HTERT RPE-1 (cell line): ENCODE measurements around the gene ALS2CL.

Experiments used
- in situ Hi-C: fragments of 300-500 bp; cut with MboI; formaldehyde crosslinking; loops from 4 replicates; pipeline ENCODE4 v1.14.3; 2020; ENCODE audit warnings: low sequenced_read_pairs

Gene ALS2CL

DNA sequence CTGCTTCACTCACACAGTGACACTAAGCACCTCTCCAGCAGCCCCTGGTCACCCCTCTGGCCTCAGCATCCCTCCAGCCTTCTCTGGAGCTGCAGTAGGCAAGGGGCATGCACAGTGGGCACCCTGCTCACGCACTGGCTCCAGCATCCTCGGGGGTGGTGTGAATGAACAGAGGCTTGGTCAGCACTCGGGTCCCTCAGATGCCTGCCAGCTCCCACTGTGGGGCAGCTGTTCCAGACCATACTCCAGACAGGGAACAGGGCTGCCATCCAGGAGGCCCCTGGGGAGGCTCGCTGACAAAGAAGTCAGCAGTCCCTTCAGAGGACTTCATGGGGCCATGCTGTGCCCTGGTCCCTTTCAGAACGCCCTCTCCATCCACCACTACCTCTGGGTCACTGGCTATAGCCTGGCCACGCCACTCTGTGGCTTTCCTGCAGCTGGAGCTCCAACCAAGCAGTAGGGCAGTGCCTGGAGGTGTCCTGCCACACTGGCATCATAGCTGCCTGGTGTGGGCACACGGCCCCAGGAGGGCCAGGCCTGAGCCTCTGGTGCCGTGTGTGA is 26.3 kb downstream of the ALS2CL start:
- in situ Hi-C loops: no loop called here

GRCh38 chr3:46666453-46666845 is 27.0 kb downstream of the ALS2CL start:
- in situ Hi-C loops: no loop called here

- in situ Hi-C loops: no loop called here
Observed at GRCh38 chr3:46665763-46666452, 27.6 kb downstream of the ALS2CL start.

DNA sequence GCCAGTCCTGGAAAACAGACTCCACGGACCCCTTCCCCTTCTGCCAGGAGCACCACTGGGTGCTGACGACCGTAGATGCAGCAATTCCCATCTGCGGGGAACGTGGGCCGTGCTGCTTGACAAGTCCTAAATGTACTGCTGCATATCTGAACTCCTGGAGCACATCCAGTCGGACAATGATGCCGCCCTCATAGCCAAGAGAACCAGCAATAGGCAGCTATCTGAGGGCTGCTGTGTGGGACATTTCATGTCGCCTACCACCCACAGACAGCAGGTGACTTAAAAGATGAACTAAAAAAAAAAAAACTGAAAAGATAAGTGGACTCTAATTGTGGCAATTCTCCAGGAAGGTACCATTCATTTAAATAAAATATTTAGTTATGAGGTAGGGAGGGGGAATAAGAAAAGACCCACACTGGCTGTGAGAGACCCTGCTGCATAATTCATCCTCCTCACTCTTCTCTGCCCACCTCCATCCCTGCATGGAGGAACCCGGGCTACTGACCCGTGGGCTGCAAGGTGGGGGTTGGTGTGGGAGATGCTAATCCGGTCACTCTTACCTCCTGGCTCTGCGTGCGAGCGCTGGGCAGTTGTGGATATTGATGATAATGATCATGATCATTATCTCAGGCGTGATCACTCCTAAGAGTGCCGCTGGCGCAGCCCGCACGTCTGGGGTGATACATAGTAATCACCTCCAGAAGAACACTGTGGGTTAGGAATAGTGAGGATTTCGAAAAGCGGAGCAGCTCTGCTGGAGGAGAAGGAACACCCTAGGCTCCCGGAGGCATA is 28.3 kb downstream of the ALS2CL start:
- in situ Hi-C loops: no loop called here

DNA sequence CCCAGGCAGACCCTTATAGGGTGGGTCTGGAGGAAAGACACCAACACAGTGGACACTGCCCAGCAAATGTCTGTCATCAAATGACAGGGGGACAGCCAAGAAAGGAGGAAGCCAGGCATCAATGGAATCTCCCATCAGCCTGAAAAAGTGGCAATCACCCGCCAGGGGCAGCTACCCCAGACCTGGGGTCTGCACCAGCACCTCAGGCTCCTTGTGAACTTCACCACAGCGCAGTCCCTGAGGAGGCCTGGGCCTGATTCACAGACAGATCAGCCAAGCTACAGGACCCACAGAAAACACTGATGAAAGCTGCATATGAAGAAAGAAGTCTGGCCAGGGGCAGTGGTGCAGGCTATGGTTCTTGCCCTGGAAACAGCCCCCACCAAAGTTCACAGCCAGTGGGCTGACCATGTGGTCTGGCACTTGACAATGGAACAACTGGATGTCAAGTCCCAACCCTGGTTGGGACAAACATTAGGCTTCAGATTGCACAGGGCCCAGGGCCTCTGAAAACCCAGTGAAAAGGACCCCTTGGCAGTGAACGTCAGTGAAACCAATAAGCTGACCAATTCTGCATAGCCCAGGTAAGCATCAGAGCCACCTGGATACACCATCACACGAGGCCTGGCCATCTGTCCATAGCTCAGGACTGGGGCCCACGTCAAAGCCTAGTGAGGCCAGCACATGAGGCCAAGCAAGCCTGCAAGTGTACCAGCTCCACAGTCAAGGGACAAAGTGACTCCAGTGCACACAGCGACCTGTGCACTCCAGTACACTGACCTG is 29.1 kb downstream of the ALS2CL start:
- in situ Hi-C loops: no loop called here

GRCh38 chr3:46663591-46664135 is 29.8 kb downstream of the ALS2CL start:
- in situ Hi-C loops: no loop called here

DNA sequence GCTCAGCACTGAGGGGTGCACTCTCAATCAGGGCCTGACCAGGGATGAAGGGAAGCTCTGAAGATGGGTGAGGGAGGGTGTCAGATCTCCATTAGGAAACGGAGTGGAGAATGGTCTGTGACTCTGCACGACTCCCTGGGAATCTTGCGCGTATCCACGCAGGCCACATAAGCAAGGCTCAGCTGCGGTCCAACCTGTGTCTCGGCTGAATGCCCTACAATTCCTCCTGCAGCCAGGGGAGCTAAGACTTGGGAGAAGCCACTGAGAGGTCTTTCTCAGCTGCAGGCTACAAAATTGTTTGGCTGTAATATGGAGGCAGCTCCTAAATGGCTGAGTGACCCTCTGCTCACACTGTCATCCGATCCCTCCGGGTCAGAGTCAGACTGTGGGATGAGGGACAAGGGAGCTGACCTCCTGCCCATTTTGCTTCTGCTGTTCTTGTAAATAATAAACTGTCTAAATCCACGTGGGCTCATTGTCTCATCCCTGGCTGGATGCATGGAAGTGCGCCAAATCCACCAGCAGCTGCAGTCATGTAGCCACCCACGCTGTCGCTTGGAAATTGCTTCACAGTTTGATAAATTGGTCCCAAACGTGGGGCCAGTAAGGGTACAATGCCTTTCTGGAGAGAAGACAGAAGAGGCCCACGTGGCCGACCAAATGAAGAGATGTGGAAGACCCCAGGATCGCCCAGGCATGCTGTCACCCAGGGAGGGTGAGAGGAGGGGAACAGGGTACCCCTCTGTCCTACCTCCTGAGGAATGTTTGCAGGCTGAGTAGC is 30.5 kb downstream of the ALS2CL start:
- in situ Hi-C loops: no loop called here

DNA sequence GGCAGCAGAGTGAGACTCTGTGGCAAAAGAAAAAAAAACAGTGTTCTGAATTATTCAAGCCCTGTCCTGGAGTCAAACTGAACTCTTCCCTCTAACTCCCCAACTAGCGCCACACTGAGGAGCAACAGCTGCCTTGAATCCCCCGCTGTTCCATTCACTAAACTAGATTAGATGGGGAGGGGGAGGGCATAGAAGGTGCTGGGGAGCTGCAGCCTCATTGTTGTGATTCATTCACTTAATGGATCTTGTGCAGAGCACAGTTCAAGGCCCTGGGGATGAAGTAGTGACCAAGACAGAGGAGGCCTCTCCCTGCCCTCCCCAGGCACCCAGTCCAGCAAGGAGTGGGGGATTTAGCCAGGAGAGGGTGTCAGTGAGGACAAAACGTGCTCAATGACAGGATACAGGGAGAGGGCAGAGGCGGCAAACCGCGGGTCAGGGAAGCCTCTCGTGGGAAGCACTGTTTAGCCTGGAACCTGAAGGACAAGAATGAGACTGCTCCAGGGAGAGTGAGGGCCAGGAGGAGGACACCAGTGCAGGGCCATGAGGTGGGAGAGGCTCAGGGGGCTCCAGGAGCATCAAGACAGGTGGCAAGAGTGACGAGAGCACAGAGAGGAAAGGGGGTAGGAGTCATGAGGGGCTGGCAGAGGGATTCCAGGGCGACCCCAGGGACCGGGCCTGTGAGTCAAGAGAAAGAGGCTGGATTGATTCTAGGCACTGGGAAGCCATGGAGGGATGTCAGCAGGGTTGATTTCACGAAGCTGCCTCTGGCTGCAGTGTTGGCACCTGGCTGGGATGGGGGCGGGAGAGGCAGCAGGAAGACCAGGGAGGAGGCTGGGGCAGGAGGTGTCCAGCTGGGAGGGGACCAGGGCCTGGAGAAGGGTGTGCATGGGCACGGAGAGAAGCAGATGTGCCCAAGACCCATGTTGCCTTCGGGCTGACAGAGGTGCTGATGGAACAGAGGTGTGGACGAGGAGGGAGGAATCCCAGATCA is 31.4 kb downstream of the ALS2CL start:
- in situ Hi-C loops: no loop called here

- in situ Hi-C loops: no loop called here
Observed at GRCh38 chr3:46660543-46661523, 32.6 kb downstream of the ALS2CL start.

GRCh38 chr3:46660003-46660402 is 33.5 kb downstream of the ALS2CL start:
- in situ Hi-C loops: no loop called here

- in situ Hi-C loops: no loop called here
Observed at GRCh38 chr3:46659285-46659684, 34.2 kb downstream of the ALS2CL start.

DNA sequence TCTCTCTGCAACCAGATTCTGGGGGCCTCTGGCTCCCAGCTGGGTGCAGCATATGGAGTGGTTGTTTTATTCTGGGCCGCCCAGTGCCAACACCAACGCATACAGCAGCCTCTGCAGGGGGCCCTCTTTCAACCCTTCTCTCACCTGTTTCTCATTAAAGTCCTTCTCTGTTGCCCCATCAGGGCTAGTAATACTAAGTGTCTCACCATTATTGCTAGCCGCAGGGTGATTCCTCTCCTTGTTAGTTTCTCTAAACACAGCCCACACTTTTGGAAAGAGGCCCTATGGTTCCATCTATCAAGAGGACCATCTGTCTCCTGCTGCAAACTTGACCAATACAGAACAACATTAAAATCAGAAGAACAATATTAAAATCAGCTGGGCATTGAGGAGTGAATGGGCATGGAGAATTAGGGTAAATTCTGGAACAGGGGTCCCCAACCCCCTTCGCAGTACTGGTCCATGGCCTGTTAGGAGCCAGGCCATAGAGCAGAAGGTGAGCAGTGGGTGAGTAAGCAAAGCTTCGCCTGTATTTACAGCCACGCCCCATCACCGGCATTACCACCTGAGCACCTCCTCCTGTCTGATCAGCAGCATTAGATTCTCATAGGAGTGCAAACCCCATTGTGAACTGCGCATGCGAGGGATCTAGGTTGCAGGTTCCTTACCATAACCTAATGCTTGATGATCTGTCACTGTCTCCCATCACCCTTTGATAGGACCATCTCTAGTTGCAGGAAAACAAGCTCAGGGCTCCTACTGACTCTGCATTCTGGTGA is 36.5 kb downstream of the ALS2CL start:
- in situ Hi-C loops: no loop called here

GRCh38 chr3:46655271-46655670 is 38.2 kb downstream of the ALS2CL start:
- in situ Hi-C loops: no loop called here

DNA sequence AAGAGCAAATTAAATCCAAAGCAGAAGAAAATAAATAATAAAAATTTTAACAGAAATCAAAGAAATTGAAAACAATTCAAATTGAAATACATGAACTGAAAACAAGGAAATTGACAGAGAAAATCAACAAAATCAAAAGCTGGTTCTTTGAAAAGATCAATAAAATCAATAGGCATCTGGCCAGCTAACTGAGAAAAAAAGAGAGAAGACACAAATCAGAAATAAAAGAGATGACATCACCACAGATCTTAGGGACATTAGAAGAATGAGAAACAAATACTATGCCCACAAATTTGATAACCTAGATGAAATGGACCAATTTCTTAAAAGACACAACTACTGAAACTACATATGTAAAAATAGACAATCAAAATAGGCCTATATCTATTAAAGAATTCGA is 42.4 kb downstream of the ALS2CL start:
- in situ Hi-C loops: no loop called here

DNA sequence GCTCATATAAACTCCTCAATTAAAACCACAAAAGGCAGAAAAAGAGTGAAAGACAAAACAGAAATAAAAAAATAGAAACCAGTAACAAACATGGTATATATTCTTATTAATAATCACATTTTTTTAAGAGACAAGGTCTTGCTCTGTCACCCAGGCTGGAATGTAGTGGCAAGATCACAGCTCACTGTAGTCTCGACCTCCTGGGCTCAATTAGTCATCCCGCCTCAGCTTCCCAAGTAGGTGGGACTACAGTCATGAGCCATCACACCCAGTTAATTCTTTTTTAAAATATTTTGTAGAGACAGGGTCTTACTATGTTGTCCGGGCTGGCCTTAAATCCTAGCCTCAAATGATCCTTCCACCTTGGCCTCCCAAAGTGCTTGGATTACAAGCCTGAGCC is 44.0 kb downstream of the ALS2CL start:
- in situ Hi-C loops: no loop called here

DNA sequence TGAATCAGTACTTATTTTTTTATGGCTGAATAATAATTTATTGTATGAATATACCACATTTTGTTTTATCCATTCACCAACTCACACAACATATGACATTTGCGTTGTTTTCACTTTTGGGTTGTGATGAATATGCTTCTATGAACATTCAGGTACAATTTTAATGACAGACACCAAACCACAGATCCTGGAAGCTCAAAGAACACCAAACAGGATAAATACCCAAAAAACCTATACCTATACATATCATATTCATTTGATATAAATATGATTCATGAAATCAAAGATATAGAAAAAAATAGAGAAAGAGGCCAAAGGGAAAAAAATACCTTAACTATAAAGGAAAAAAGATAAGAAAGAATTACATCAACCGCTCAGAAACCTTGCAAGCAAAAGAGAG is 45.4 kb downstream of the ALS2CL start:
- in situ Hi-C loops: no loop called here

GRCh38 chr3:46646700-46647099 is 46.8 kb downstream of the ALS2CL start:
- in situ Hi-C loops: no loop called here
